GM21723 (cell line): ENCODE results near the gene FAM163B.
"Not testable (repeated sequence)": the region's sequence is repeated elsewhere in the genome, so short reads cannot be mapped to it uniquely, and the experiment has no call there.

Experiments
- ATAC-seq: cut with Tn5 transposase; IDR thresholded peaks from one replicate; pipeline ENCODE4 v1.9.1; 2021; ENCODE audit warnings: mild to moderate bottlenecking, moderate library complexity; ENCODE audit not compliant: unreplicated experiment

Gene FAM163B

GRCh38 chr9:133640160-133640559 is 31.0 kb upstream of the FAM163B start:
- ATAC-seq: no peak

DNA sequence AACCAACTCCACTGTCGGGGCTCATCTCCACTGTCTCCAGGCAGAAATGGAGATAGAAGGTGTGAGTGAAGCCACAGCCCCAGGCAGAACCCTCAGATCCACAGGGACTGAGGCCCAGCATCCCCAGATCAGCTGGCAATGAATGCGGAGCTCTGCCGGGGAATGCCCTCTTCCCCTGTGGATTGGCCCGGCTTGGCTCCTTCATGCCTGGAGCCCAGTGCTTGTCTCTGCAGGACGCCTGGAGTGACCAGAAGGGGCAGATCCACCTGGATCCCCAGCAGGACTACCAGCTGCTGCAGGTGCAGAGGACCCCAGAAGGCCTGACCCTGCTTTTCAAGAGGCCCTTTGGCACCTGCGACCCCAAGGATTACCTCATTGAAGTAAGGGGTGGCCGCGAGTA is 30.4 kb upstream of the FAM163B start:
- ATAC-seq: no peak

GRCh38 chr9:133638711-133639110 is 29.5 kb upstream of the FAM163B start:
- no peak for ATAC-seq

- no peak for ATAC-seq
Measured at GRCh38 chr9:133638076-133638475, 28.9 kb upstream of the FAM163B start.

DNA sequence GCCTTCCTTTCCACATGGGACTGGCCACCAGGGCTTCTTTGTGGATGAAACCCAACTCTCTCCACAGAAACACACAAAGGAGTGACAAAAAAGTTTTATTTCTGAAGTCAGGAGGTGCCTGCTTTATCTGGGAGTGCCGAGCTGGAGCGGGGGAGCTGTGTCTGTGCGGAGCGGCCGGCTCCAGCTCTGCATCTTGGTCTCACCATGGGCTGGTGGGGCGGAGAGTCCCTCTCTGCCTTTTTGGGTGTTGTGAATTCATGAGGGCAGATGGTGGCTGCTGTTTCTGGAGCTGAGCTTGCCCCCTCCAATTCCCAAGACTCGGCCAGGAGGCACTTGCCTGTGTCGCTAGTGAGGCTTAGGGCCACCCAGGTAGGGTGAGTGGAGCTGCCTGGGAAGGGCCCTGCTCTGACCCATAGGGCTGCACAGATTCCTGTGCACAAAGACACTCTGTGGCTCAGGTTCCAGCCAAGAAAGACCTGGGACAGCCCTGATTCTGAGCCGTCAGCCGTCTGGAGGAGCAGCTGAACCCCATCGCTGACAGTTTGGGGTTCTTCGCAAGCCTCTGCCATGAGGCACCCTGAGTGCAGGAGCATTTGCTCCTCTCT is 28.4 kb upstream of the FAM163B start:
- ATAC-seq: no peak

- no peak for ATAC-seq
Measured at GRCh38 chr9:133636902-133637301, 27.7 kb upstream of the FAM163B start.

DNA sequence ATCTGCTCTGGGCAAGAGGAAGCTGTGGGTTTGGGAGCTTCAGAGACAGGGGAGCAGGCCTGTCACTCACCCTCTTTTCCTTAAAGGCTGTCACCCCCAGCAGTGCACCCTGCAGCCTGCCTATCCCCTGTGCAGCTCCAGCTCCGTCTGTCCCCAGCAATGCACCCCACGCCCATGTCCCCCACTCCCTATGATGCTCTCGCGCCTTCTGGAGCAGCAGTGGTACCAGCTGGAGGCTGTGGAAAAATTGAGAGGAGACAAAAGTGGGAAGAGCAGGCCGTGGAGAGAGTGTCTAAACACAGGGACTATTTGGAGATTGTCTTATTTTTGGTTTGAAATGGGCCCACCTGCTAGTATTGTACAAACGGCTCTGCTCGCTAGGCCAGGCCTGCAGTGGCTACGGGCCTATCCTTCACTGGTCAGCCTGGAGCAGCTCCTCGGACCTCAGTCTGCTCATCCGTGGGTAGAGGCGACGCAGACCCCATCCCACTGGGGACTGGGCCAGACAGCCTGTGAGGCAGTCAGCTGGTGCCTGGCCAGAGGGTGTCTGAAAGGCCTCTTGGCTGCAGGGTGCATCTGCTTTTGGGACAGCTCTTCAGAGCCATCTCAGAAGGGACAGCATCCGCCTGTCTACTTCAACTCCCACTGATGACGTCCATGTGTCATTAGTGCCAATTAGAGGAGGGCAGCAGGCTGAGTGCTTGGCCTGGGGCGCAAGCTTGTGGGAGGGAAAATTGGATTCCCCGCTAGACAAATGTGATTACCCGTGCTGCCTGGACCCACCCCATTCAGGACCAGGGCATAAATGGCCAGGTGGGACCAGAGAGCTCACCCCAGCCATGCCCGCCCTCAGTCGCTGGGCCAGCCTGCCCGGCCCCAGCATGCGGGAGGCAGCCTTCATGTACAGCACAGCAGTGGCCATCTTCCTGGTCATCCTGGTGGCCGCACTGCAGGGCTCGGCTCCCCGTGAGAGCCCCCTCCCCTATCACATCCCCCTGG is 26.6 kb upstream of the FAM163B start, which contains the start of gene DBH:
Gene DBH (plus strand): TSS at position 831 of the 999 bp plus-strand sequence. CDS start 9 bp downstream, at position 840.
- ATAC-seq: no peak

GRCh38 chr9:133635098-133635497 is 25.9 kb upstream of the FAM163B start:
- ATAC-seq: no peak

- ATAC-seq: no peak
Measured at GRCh38 chr9:133634081-133634691, 25.0 kb upstream of the FAM163B start.

GRCh38 chr9:133633681-133634080 is 24.5 kb upstream of the FAM163B start:
- ATAC-seq: no peak

GRCh38 chr9:133632806-133633680 is 23.9 kb upstream of the FAM163B start:
- ATAC-seq: no peak

- no peak for ATAC-seq
Measured at GRCh38 chr9:133631111-133631510, 21.9 kb upstream of the FAM163B start.

- ATAC-seq: no peak
Measured at GRCh38 chr9:133629221-133630110, 20.3 kb upstream of the FAM163B start.

- ATAC-seq: no peak
Measured at GRCh38 chr9:133628766-133629165, 19.6 kb upstream of the FAM163B start.

GRCh38 chr9:133627341-133627740 is 18.2 kb upstream of the FAM163B start:
- ATAC-seq: no peak

DNA sequence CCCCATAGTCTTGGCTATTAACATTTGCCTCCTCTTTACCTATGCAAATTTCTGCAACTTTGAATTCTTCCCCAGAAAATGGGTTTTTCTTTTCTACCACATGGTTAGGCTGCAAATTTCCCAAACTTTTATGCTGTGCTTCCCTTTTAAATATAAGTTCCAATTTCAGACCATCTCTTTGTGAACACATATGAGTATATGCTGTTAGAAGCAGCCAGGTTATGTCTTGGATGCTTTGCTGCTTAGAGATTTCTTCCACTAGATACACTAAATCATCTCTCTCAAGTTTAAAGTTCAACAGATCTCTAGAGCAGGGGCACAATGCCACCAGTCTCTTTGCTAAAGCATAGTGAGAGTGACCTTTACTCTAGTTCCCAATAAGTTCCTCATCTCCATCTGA is 16.8 kb upstream of the FAM163B start:
- not testable (repeated sequence) for ATAC-seq

DNA sequence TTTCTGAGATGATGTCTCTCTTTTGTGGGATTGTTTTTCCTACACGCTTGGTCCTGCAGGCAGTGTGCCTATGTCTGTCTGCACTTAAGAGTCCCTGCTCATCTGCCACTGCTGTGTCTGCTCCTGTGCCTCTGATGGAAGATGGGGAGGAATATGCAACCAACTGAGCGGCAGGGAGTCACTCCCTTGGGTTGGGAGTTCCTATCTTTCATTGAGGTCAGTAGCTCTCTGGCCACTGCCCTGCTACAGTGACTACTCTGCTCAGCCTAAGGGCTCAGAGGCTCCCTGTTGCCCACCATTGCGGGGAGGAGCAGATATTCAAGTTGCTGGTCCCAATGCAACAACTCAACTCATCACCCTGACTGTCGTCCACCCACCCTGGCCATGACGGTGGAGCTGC is 13.4 kb upstream of the FAM163B start:
- ATAC-seq: no peak

GRCh38 chr9:133621725-133622267 is 12.6 kb upstream of the FAM163B start:
- ATAC-seq: no peak

DNA sequence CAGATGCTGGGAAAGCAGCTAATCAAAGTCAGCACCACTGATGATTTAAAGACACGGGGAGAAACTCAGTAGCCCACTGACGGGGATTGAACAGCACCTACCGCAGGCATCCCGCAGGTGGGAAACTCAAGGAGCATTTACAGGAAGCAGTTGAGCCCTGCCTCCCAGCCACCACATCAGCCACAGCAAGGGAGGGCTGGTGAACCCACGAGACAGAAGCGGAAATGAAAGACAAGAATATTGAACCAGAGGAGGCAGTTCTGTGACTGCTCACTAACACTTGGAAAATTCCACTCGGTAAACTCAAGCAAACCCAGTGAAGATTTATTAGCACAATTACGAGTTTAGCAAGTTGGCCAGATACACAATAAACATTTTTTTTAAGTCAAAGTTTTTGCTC is 10.6 kb upstream of the FAM163B start:
- ATAC-seq: no peak
